Measurements from ENCODE around the gene STXBP5. TPM values are rescaled to one million over a fixed set of nuclear protein-coding genes. Genes with fewer than 3 reads are reported as not detected.

The STXBP5 gene
- total RNA-seq, 1 experiment from 2014 or later, result 11.6 TPM

DNA sequence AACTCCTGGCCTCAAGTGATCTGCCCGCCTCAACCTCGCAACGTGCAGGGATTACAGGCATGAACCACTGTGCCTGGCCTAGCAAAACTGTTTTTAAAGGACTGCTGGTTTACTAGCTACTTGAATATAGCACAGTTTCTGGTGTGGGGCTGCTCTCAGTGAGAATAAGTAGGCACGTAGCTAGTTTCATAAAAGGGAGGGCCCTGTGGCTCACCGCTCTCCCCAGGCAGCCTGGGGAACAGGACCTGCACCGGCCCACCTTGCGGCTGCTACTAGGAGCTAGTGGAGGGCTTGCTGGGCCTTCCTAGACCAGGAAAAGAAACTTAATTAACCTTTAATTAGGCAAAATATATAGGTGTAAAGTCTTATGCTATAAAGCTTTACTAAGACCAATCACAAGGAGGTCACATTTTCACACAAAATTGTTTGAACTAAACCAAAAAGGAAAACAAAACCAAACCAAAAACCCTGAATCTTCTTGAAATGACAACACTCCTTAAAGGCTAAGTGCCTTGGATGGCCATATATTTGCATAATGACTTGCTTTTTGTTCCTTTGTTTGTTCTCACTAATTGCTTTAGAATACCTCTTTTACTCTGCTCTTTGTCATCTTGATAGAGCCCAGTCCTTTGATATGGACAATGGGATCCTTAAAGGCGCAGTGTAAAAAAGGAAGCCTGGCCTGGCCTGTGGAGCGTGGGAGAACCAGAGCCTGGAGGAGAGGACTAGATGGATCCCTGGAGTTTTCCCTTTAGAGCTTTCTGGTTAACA lies 234.7 kb downstream of the STXBP5 start:
- H3K79me2 ChIP-seq (ENCODE audit: insufficient read depth, low read length), result no peaks in the 10 kb centered on the region
- no peaks in the 10 kb centered on the region for H3K79me1 ChIP-seq (ENCODE audit: insufficient read depth, low read depth, low read length, poor library complexity, severe bottlenecking)
- peaks cover 5% of the 10 kb centered on the region; the same call in 1 of the 2 replicates for H3K4me1 ChIP-seq (ENCODE audit: insufficient read depth, low read length)
- H4K8ac ChIP-seq (replicated peaks; ENCODE audit: insufficient read length, low read depth, low read length), result no peak overlapping the region
- H3K27me3 ChIP-seq (ENCODE audit: insufficient read depth, low read length), result peaks cover 41% of the 10 kb centered on the region; the same call in 1 of the 2 replicates
- Mint-ChIP-seq H3K4me1 (peaks cover 24 to 35% of the 10 kb centered on the region in 2 experiments), H3K36me3 (ENCODE audit: insufficient read depth in 1 of 3, low read depth in 3 of 3) (peaks cover 0 to 14% (median 5%) of the 10 kb centered on the region in 3 experiments; a peak in 4 of 7 replicates), H3K27ac (peak overlapping the region; percentile 71 to 93 (median 80); a peak in 6 of 7 replicates), H3K9me3 (peaks cover 4 to 10% of the 10 kb centered on the region in 2 experiments; a peak in 4 of 5 replicates), H3K4me3 (peak overlapping the region in 1 of 2 experiments; percentile 25; a peak in 2 of 5 replicates), H3K27me3 (ENCODE audit: low read depth) (peaks cover 94% of the 10 kb centered on the region)
- H2BK120ac ChIP-seq (ENCODE audit: low read depth, low read length, poor library complexity, severe bottlenecking), result no peak overlapping the region
- no peaks in the 10 kb centered on the region for H3K23me2 ChIP-seq (ENCODE audit: insufficient read length, low read depth, low read length, poor library complexity, severe bottlenecking)
- H3K4ac ChIP-seq (ENCODE audit: low read depth, low read length), result no peak overlapping the region
- H3K14ac ChIP-seq (ENCODE audit: insufficient read depth, low read length), result no peak overlapping the region
- no peak overlapping the region for H4K5ac ChIP-seq (ENCODE audit: insufficient read length, low read depth, low read length)
- H4K91ac ChIP-seq (ENCODE audit: insufficient read length, low read depth, low read length), result no peak overlapping the region
- H2BK15ac ChIP-seq (ENCODE audit: low read depth, low read length), result no peak overlapping the region
- no peak overlapping the region for H3K9ac ChIP-seq (ENCODE audit: extremely low read depth, insufficient read length, low read length)
- no peak overlapping the region for H3K4me2 ChIP-seq (ENCODE audit: insufficient read depth, insufficient read length, low read length)
- no CpG with 5 or more reads among the region's 9 CpGs for WGBS (ENCODE audit: extremely low coverage, insufficient read length, low lambda C conversion rate)
- H3K9me3 ChIP-seq (ENCODE audit: control insufficient read depth, low read depth, low read length), result no peaks in the 10 kb centered on the region
- H3T11ph ChIP-seq (ENCODE audit: low read length), result no peak overlapping the region
- H3K23ac ChIP-seq (ENCODE audit: insufficient read length, low read depth, low read length), result no peak overlapping the region
- no peaks in the 10 kb centered on the region for H4K20me1 ChIP-seq (ENCODE audit: control insufficient read depth, insufficient read depth, insufficient read length)
- no peak overlapping the region for H2AFZ ChIP-seq (ENCODE audit: low read length)
- no peak overlapping the region for H3K56ac ChIP-seq (ENCODE audit: insufficient read length, low read depth, low read length)
- H2BK5ac ChIP-seq (ENCODE audit: insufficient read length, low read length), result no peak overlapping the region
- H3K27ac ChIP-seq (ENCODE audit: insufficient read length, low read depth, low read length), result no peak overlapping the region
- no peak overlapping the region for H3K18ac ChIP-seq (ENCODE audit: insufficient read length, low read depth, low read length)
- peak; percentile 84 for DNase-seq
- TF ChIP-seq, protein P1, sequence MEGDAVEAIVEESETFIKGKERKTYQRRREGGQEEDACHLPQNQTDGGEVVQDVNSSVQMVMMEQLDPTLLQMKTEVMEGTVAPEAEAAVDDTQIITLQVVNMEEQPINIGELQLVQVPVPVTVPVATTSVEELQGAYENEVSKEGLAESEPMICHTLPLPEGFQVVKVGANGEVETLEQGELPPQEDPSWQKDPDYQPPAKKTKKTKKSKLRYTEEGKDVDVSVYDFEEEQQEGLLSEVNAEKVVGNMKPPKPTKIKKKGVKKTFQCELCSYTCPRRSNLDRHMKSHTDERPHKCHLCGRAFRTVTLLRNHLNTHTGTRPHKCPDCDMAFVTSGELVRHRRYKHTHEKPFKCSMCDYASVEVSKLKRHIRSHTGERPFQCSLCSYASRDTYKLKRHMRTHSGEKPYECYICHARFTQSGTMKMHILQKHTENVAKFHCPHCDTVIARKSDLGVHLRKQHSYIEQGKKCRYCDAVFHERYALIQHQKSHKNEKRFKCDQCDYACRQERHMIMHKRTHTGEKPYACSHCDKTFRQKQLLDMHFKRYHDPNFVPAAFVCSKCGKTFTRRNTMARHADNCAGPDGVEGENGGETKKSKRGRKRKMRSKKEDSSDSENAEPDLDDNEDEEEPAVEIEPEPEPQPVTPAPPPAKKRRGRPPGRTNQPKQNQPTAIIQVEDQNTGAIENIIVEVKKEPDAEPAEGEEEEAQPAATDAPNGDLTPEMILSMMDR (conservative IDR thresholded peaks at IDR 0.05), result no peak
- peak overlapping the region; percentile 38 for H2BK12ac ChIP-seq (ENCODE audit: insufficient read length, low read depth, low read length)
- H2AK5ac ChIP-seq (ENCODE audit: insufficient read length, low read length), result no peak overlapping the region
- no peak overlapping the region for H2BK20ac ChIP-seq (ENCODE audit: low read depth, low read length, poor library complexity, severe bottlenecking)

Measured in H9 (cell line).